NCI-H2081 treated with DMSO at 0.1 percent for 48 hours (cell line): ENCODE results near the gene ZNF784.

Source experiments
- DNase-seq: peaks from one replicate; lab custom pipeline; 2025; lab: John Stamatoyannopoulos, UW

ZNF784 gene

GRCh38 chr19:55602104-55603001, 22.0 kb downstream of the ZNF784 start:
- DNase-seq: no peak

GRCh38 chr19:55601084-55601483, 23.3 kb downstream of the ZNF784 start:
- no peak for DNase-seq

- DNase-seq: no peak
Observed at GRCh38 chr19:55600662-55601028, 23.7 kb downstream of the ZNF784 start.

GRCh38 chr19:55599842-55600661, 24.3 kb downstream of the ZNF784 start, which contains the start of gene ZNF524:
ZNF524 (plus strand) TSS chr19:55600288; CDS start chr19:55602113, 1,825 bp downstream.
- peak; percentile 89 for DNase-seq

- DNase-seq: peak; percentile 89
Observed at GRCh38 chr19:55599468-55599841, 24.9 kb downstream of the ZNF784 start, which contains the start of gene FIZ1. FIZ1 (minus strand) TSS chr19:55599517; CDS start chr19:55597865, 1,652 bp downstream.

- DNase-seq: peak; percentile 30
Observed at GRCh38 chr19:55598719-55599467, 25.5 kb downstream of the ZNF784 start.

- no peak for DNase-seq
Observed at GRCh38 chr19:55598034-55598433, 26.3 kb downstream of the ZNF784 start.

- no peak for DNase-seq
Observed at GRCh38 chr19:55597501-55597921, 26.9 kb downstream of the ZNF784 start.

- DNase-seq: no peak
Observed at GRCh38 chr19:55596304-55596703, 28.1 kb downstream of the ZNF784 start.

GRCh38 chr19:55594996-55595545, 29.3 kb downstream of the ZNF784 start:
- DNase-seq: no peak

GRCh38 chr19:55593096-55593772, 31.1 kb downstream of the ZNF784 start:
- DNase-seq: no peak

- DNase-seq: no peak
Observed at GRCh38 chr19:55592391-55593090, 31.8 kb downstream of the ZNF784 start.

GRCh38 chr19:55591555-55591954, 32.8 kb downstream of the ZNF784 start:
- no peak for DNase-seq

GRCh38 chr19:55590617-55591016, 33.7 kb downstream of the ZNF784 start:
- DNase-seq: no peak

- DNase-seq: no peak
Observed at GRCh38 chr19:55590109-55590508, 34.3 kb downstream of the ZNF784 start.

- no peak for DNase-seq
Observed at GRCh38 chr19:55588738-55589137, 35.6 kb downstream of the ZNF784 start.

- peak; percentile 90 for DNase-seq
Observed at GRCh38 chr19:55586976-55587668, 37.2 kb downstream of the ZNF784 start.

GRCh38 chr19:55585658-55586339, 38.6 kb downstream of the ZNF784 start:
- no peak for DNase-seq

GRCh38 chr19:55584871-55585270, 39.5 kb downstream of the ZNF784 start:
- DNase-seq: no peak
